HepG2 (cell line): ENCODE data around the gene PRDM15. TPM values are rescaled to one million over a fixed set of nuclear protein-coding genes. Genes with fewer than 3 reads are reported as not detected.

Source experiments
- ATAC-seq: fragments of 200-7000 bp; cut with Tn5 transposase; 3 replicates; pipeline ENCODE4 v1.9.1; 2020; ENCODE audit warnings: mild to moderate bottlenecking, moderate library complexity
- BruUV-seq: library from RNA; stranded (reverse); fragments of 400-500 nt; replicated peaks from 2 replicates; lab custom pipeline; 2021; lab: Mats Ljungman, UMichigan
- CTCF ChIA-PET: fragments of 300-600 bp; formaldehyde crosslinking; extraction: SDS; loops from one replicate; lab custom pipeline; 2021; ENCODE audit warnings: low total read pairs, inconsistent platforms, low intra/inter-chr PET ratio; lab: Yijun Ruan, JAX
- POLR2A ChIA-PET: fragments of 350-600 bp; sonication (Branson Sonifier 250); formaldehyde crosslinking; loops from one replicate; lab custom pipeline; 2020; ENCODE audit warnings: antibody characterized with exemption, inconsistent platforms; lab: Yijun Ruan, JAX
- DNase-seq: peaks from one replicate; pipeline ENCODE4 v3.0.0-alpha.2; 2015; ENCODE audit warnings: low spot score
- FAIRE-seq: peaks from 3 replicates; lab custom pipeline; 2011; peaks lifted over from hg19 to GRCh38; lab: Jason Lieb, UNC
- H2AFZ ChIP-seq: one replicate; pipeline ENCODE4 v1.6.1; 2011; ENCODE audit warnings: low read length, inconsistent platforms
- H3K27ac ChIP-seq: fragments of 300-600 bp; 3 replicates; pipeline ENCODE4 v1.8.0; 2011; ENCODE audit warnings: mixed run types, mild to moderate bottlenecking, mixed read lengths, low read length, inconsistent platforms; ENCODE audit not compliant: insufficient read depth; ENCODE audit errors: extremely low read length
- H3K27me3 ChIP-seq, 2 experiments: fragments of 200-600 bp in 1 of 2; 2 replicates in 1 of 2; 3 replicates in 1 of 2; pipeline versions ENCODE4 v1.6.0 to v1.8.0; 2011; ENCODE audit warnings: low read length in 2 of 2, mild to moderate bottlenecking in 2 of 2, moderate library complexity in 2 of 2, inconsistent platforms in 1 of 2; ENCODE audit not compliant: insufficient read depth in 2 of 2, control insufficient read depth in 1 of 2
- H3K36me3 ChIP-seq, 2 experiments: fragments of 200-600 bp in 1 of 2; replicated peaks in 1 of 2; 2 replicates in 1 of 2; 3 replicates in 1 of 2; pipeline versions ENCODE4 v1.5.1 to v1.8.0; 2011; ENCODE audit warnings: low read length in 2 of 2, inconsistent platforms in 1 of 2; ENCODE audit not compliant: insufficient read depth in 2 of 2, control insufficient read depth in 1 of 2
- H3K4me1 ChIP-seq: 2 replicates; pipeline ENCODE4 v1.5.1; 2012; ENCODE audit warnings: low read length, inconsistent platforms; ENCODE audit not compliant: insufficient read depth
- H3K4me2 ChIP-seq: 2 replicates; pipeline ENCODE4 v1.6.0; 2011; ENCODE audit warnings: low read depth, low read length, inconsistent platforms
- H3K4me3 ChIP-seq, 3 experiments: fragments of 200-600 bp in 1 of 3; sonication (generic), shearing (Covaris generic) in 1 of 3; replicated peaks in 1 of 3; 2 replicates each; pipeline ENCODE4 v1.5.1; 2011 to 2016; ENCODE audit warnings: low read length in 3 of 3, inconsistent platforms in 2 of 3, low read depth in 2 of 3, mild to moderate bottlenecking in 2 of 3, control low read depth in 1 of 3, mixed read lengths in 1 of 3; ENCODE audit not compliant: insufficient read depth in 1 of 3
- H3K79me2 ChIP-seq: one replicate; pipeline ENCODE4 v1.6.1; 2011; ENCODE audit warnings: low read length, inconsistent platforms; ENCODE audit not compliant: insufficient read depth
- H3K9ac ChIP-seq: 2 replicates; pipeline ENCODE4 v1.6.0; 2011; ENCODE audit warnings: mild to moderate bottlenecking, low read depth, low read length, inconsistent platforms; ENCODE audit not compliant: insufficient read depth
- H3K9me3 ChIP-seq: 2 replicates; pipeline ENCODE4 v1.5.1; 2012; ENCODE audit warnings: mild to moderate bottlenecking, low read length
- H4K20me1 ChIP-seq: 2 replicates; pipeline ENCODE4 v1.6.0; 2011; ENCODE audit warnings: inconsistent platforms, mild to moderate bottlenecking, low read length, moderate library complexity; ENCODE audit not compliant: insufficient read depth
- ELF3 ChIP-seq: IDR thresholded peaks from 2 replicates; pipeline ENCODE4 v1.6.1; 2016; ENCODE audit warnings: missing genetic modification reagents, missing compliant biosample characterization
- GMEB2 ChIP-seq: IDR thresholded peaks from 2 replicates; pipeline ENCODE4 v1.6.1; 2016; ENCODE audit warnings: missing biosample characterization, missing genetic modification reagents, low read depth
- HNF1A ChIP-seq, 2 experiments: sonication (generic) in 1 of 2; formaldehyde crosslinking in 1 of 2; IDR thresholded peaks; 2 replicates each; pipeline versions ENCODE4 v1.4.0 to v1.6.1; 2016 to 2020; ENCODE audit warnings: borderline replicate concordance in 1 of 2, low read depth in 1 of 2, mild to moderate bottlenecking in 1 of 2, missing genetic modification reagents in 1 of 2
- NCOA1 ChIP-seq: sonication (generic); formaldehyde crosslinking; IDR thresholded peaks from 2 replicates; pipeline ENCODE4 v1.9.0; 2021; ENCODE audit warnings: missing genetic modification reagents
- POLR2AphosphoS5 ChIP-seq: IDR thresholded peaks from 2 replicates; pipeline ENCODE4 v1.6.1; 2012; ENCODE audit warnings: low read depth, low read length
- RNF2 ChIP-seq: fragments of 450-650 bp; conservative IDR thresholded peaks from 2 replicates; pipeline ENCODE4 v1.6.1; 2016; ENCODE audit warnings: low read depth
- SAFB2 ChIP-seq: sonication (generic); formaldehyde crosslinking; IDR thresholded peaks from 2 replicates; pipeline ENCODE4 v1.5.1; 2020; ENCODE audit warnings: missing genetic modification reagents, low read depth, mild to moderate bottlenecking, borderline replicate concordance
- SMARCE1 ChIP-seq: fragments of 450-650 bp; IDR thresholded peaks from 2 replicates; pipeline ENCODE4 v1.6.1; 2017; ENCODE audit warnings: borderline replicate concordance
- ZBTB33 ChIP-seq: sonication (generic); formaldehyde crosslinking; IDR thresholded peaks from 2 replicates; pipeline ENCODE4 v1.4.0; 2020; ENCODE audit warnings: missing genetic modification reagents
- ZBTB38 ChIP-seq: sonication (generic); formaldehyde crosslinking; IDR thresholded peaks from 2 replicates; pipeline ENCODE4 v1.5.1; 2020; ENCODE audit warnings: mild to moderate bottlenecking, missing genetic modification reagents
- WGBS: methylation state at CpG from one replicate; pipeline ENCODE4 v1.1.6; 2017; ENCODE audit warnings: low lambda C conversion rate; 5-methylcytosine and 5-hydroxymethylcytosine counted together
- in situ Hi-C: cut with HindIII; loops from 2 replicates; pipeline ENCODE4 v1.10.0; 2017; ENCODE audit warnings: low pct_unique_long_range_greater_than_20kb; ENCODE audit not compliant: extremely low pct_ligation_motif_present
- intact Hi-C: fragments of 100-400 bp; cut with micrococcal nuclease; formaldehyde crosslinking; loops from one replicate; pipeline ENCODE4 v1.10.0; 2022; ENCODE audit not compliant: unreplicated experiment
- polyA plus RNA-seq, 8 experiments: library from polyadenylated mRNA; depleted of rRNA in 3 of 8; stranded (reverse) in 7 of 8; unstranded in 1 of 8; fragments of >200 nt; fragmentation: Illumina TruSeq in 4 of 8; extraction: Trizol in 4 of 8; gene quantifications; 2 replicates each; pipeline versions ENCODE4 v1.2.1 to v1.2.3, GENCODE V29; 2011 to 2016; ENCODE audit warnings: low read depth in 4 of 8, missing spikeins in 1 of 8, mixed read lengths in 1 of 8; ENCODE audit not compliant: insufficient read depth in 1 of 8
- total RNA-seq, 5 experiments: library from RNA; depleted of rRNA; stranded (reverse); fragments of >200 nt; fragmentation: Illumina TruSeq; extraction: Trizol; gene quantifications; 2 replicates each; pipeline ENCODE4 v1.2.3, GENCODE V29; 2016; ENCODE audit warnings: low read depth in 1 of 5

The PRDM15 gene
- total and polyA plus RNA-seq, 2 of the 13 experiments (the other 11 are each of a cell fraction or from before 2014, with no cell fraction given) = 4.0 to 6.9 TPM

GRCh38 chr21:41848958-41849580, 30.1 kb downstream of the PRDM15 start:
- Histone ChIP-seq H3K27ac (no peak overlapping the region), H3K9me3 (no peaks in the 10 kb centered on the region), H3K9ac (no peak overlapping the region), H4K20me1 (no peaks in the 10 kb centered on the region), H3K4me1 (no peaks in the 10 kb centered on the region), H3K36me3 (peaks cover 5 to 12% of the 10 kb centered on the region in 2 experiments; a peak in 4 of 5 replicates), H3K4me2 (no peak overlapping the region), H2AFZ (no peak overlapping the region), H3K4me3 (no peak overlapping the region), H3K79me2 (no peaks in the 10 kb centered on the region), H3K27me3 (no peaks in the 10 kb centered on the region)
- BruUV-seq = no TSS peak
- intact Hi-C loops = no loop called here
- FAIRE-seq (no peak), DNase-seq (no peak), ATAC-seq (no peak)
- 93% methylated on average over 14 of the region's 15 CpGs for WGBS
- ChIA-PET POLR2A (no interaction called here), CTCF (no interaction called here)
- TF ChIP-seq ELF3 (CRISPR knock-in tag) (no peak), ZBTB33 (peak; percentile 76), NCOA1 (no peak), ZBTB38 (no peak)
- in situ Hi-C loops = no loop called here

- H3K27ac ChIP-seq = no peak overlapping the region
- POLR2A ChIA-PET = no interaction called here
- no peaks in the 10 kb centered on the region for H3K79me2 ChIP-seq
- H3K36me3 ChIP-seq = peaks cover 2 to 7% of the 10 kb centered on the region in 2 experiments; a peak in 4 of 5 replicates
- FAIRE-seq (no peak), DNase-seq (no peak), ATAC-seq (no peak)
- no peak overlapping the region for H3K4me3 ChIP-seq
- H3K4me1 ChIP-seq = no peaks in the 10 kb centered on the region
- H2AFZ ChIP-seq = no peak overlapping the region
- no peaks in the 10 kb centered on the region for H3K27me3 ChIP-seq
- in situ Hi-C loops = no loop called here
- H3K9me3 ChIP-seq = no peaks in the 10 kb centered on the region
- no TSS peak for BruUV-seq
- no peak overlapping the region for H3K9ac ChIP-seq
- no peaks in the 10 kb centered on the region for H4K20me1 ChIP-seq
- WGBS = 92% methylated on average over 8 of the region's 8 CpGs
- intact Hi-C loops = no loop called here
- CTCF ChIA-PET = no interaction called here
- H3K4me2 ChIP-seq = no peak overlapping the region
- TF ChIP-seq SAFB2 (CRISPR knock-in tag) (no peak), SMARCE1 (no peak), GMEB2 (CRISPR knock-in tag) (no peak), RNF2 (no peak), POLR2AphosphoS5 (no peak), HNF1A (IDR thresholded peaks at IDR 0.05; ENCODE audit: low read depth) (no peak), HNF1A (CRISPR knock-in tag; IDR thresholded peaks at IDR 0.05; ENCODE audit: borderline replicate concordance) (no peak)
Measured at GRCh38 chr21:41848533-41848932, 30.6 kb downstream of the PRDM15 start.
